ENCODE measurements around the gene PTX4. TPM values are rescaled to one million over a fixed set of nuclear protein-coding genes. Genes with fewer than 3 reads are reported as not detected.

The PTX4 gene
- total RNA-seq, 1 donor from 2014 or later = not detected

DNA sequence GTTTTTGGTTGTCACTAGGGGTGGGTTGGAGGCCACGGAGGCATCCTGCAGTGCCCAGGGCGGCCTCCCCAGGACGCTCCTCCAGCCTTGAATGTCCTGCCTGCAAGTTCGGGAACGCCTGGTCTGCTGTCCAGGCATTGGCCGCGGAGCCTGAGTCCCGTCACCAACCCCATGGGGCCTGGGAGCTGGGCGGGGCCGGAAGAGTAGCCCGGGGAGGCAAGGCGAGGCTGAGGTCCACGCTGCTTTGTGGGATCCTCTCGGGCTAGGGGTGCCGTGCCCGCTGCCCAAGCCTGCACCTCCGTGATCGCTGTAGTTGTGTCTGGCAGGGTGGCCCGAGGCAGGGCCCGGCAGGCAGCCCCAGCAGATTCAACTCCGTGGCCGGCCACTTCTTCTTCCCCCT, 17.2 kb upstream of the PTX4 start:
- peaks cover 27% of the 10 kb centered on the region for H3K36me3 ChIP-seq
- H3K27me3 ChIP-seq = no peaks in the 10 kb centered on the region
- DNase-seq (peak; percentile 56), ATAC-seq (no peak)
- TF ChIP-seq, protein P1, sequence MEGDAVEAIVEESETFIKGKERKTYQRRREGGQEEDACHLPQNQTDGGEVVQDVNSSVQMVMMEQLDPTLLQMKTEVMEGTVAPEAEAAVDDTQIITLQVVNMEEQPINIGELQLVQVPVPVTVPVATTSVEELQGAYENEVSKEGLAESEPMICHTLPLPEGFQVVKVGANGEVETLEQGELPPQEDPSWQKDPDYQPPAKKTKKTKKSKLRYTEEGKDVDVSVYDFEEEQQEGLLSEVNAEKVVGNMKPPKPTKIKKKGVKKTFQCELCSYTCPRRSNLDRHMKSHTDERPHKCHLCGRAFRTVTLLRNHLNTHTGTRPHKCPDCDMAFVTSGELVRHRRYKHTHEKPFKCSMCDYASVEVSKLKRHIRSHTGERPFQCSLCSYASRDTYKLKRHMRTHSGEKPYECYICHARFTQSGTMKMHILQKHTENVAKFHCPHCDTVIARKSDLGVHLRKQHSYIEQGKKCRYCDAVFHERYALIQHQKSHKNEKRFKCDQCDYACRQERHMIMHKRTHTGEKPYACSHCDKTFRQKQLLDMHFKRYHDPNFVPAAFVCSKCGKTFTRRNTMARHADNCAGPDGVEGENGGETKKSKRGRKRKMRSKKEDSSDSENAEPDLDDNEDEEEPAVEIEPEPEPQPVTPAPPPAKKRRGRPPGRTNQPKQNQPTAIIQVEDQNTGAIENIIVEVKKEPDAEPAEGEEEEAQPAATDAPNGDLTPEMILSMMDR (IDR thresholded peaks at IDR 0.05) = no peak
- H3K9me3 ChIP-seq = no peaks in the 10 kb centered on the region
- no peak overlapping the region for H3K27ac ChIP-seq
- no peak overlapping the region for H3K4me3 ChIP-seq
- peaks cover 4% of the 10 kb centered on the region for H3K4me1 ChIP-seq
- intact Hi-C loops (cut with DNase I) = no loop called here

DNA sequence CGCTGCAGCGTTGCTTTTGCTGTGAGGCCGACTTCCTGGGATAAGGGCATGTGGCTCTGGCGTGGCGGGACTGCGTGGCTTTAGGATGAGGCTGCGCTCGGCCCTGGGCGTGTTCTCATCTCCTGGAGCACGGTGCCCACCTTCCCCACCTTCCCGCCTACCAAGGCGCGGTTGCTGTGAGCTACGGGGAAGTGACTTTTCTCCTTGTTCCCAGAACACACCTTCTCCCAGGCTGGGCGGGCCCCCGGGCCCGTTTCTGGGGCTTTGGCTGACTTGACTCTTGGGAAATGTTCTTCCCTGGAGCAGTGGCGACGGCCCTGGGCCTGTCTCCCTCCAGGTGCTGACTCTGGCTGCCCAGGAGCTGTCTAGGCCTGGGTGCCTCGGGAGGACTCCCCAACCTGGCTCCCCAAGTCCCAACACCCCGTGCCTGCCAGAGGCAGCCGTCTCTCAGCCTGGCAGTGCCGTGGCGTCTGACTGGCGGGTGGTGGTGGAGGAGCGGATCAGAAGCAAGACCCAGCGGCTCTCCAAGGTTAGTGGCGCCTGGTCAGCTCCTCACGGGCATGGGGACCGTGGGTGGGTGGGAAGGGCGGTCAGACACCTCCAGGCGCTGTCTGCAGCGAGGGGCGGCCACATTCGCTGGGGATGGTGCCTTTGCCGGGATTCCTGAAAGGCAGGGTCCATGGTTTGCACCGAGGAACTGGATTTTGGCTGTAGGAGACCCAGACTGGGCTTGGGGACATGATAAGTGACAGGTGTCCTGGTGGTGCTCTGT, 16.5 kb upstream of the PTX4 start:
- Histone ChIP-seq H3K9me3 (no peaks in the 10 kb centered on the region), H3K27me3 (no peaks in the 10 kb centered on the region), H3K4me1 (peaks cover under 1% of the 10 kb centered on the region), H3K4me3 (no peak overlapping the region), H3K36me3 (peaks cover 33% of the 10 kb centered on the region), H3K27ac (no peak overlapping the region)
- no peak for ATAC-seq
- intact Hi-C loops (cut with DNase I) = no loop called here
- TF ChIP-seq, protein P1 (IDR thresholded peaks at IDR 0.05) = no peak
- peak; percentile 59 for DNase-seq

DNA sequence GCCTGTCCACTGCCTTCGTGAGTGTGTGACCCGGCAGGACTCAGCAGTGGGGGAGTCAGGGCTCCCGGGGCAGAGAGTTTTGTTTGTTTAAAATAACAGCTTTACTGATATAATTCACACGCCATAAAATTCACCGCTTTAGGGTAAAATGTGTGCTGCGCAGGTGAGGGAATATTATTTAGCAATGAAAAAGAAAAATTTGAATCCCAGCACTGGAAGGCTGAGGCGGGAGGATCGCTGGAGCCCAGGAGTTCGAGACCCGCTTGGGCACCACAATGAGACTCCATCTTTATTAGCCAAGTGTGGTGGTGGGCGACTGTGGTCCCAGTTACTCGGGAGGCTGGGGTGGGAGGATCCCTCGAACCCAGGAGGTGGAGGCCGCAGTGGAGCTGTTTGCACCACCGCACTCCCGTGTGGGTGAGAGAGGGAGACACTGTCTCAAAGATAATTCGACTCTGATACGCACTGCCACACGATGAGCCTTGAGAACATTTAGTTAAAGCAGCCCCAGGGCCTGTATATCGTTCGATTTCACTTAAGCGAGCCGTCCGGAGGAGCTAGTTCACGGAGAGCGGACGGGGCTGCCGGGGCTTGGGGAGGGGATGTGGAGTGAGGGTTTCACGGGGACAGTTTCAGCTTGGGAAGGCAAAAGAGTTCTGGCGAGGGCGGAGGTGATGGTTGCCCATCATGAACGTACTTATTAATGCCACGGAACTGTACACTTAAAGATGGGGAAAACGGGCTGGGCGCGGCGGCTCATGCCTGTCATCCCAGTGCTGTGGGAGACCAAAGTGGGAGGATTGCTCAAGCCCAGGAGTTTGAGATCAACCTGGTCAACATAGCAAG, 14.6 kb upstream of the PTX4 start:
- Histone ChIP-seq H3K4me1 (no peaks in the 10 kb centered on the region), H3K27me3 (no peaks in the 10 kb centered on the region), H3K27ac (no peak overlapping the region), H3K4me3 (no peak overlapping the region), H3K9me3 (no peaks in the 10 kb centered on the region), H3K36me3 (peaks cover 45% of the 10 kb centered on the region)
- DNase-seq = no peak
- TF ChIP-seq, protein P1 (IDR thresholded peaks at IDR 0.05) = no peak
- intact Hi-C loops (cut with DNase I) = no loop called here
- no peak for ATAC-seq

DNA sequence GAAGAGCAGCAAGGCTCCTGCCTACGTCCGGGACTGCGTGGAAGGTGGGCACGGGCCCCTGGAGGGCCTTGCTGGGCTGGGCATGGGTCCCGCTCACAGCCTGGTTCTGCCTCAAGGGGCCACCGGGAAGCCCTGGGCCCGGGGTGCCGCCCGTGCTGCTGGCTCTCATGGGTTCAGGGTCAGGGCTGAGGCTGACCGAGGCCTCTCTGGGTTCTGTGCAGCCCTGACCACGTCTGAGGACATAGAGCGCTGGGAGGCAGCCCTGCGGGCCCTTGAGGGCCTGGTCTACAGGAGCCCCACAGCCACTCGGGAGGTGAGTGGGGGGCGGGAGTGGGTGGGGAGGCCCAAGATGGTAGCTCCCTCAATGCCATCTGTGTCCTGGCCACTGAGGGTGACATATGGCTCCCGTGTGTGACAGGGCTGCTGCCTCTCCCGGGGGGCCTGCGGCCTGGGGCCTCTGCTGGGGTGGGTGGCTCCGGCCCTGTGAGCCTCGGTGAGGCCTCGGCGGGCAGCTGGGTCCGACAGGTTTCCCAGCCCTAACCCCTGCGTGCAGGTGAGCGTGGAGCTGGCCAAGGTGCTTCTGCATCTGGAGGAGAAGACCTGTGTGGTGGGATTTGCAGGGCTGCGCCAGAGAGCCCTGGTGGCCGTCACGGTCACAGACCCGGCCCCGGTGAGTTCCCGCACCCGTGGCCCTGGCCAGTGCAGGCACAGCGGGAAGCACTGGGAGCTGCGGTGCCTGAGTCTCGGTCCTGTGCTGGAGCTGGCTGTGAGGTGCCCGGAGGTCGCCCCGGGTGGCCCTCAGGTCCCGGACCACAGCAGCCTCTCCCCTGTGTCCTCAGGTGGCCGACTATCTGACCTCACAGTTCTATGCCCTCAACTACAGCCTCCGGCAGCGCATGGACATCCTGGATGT, 13.6 kb upstream of the PTX4 start:
- Histone ChIP-seq H3K4me1 (no peaks in the 10 kb centered on the region), H3K4me3 (no peak overlapping the region), H3K9me3 (no peaks in the 10 kb centered on the region), H3K27ac (no peak overlapping the region), H3K36me3 (peaks cover 45% of the 10 kb centered on the region), H3K27me3 (no peaks in the 10 kb centered on the region)
- TF ChIP-seq, protein P1 (IDR thresholded peaks at IDR 0.05) = no peak
- intact Hi-C loops (cut with DNase I) = no loop called here
- DNase-seq = peak; percentile 60
- ATAC-seq = no peak

DNA sequence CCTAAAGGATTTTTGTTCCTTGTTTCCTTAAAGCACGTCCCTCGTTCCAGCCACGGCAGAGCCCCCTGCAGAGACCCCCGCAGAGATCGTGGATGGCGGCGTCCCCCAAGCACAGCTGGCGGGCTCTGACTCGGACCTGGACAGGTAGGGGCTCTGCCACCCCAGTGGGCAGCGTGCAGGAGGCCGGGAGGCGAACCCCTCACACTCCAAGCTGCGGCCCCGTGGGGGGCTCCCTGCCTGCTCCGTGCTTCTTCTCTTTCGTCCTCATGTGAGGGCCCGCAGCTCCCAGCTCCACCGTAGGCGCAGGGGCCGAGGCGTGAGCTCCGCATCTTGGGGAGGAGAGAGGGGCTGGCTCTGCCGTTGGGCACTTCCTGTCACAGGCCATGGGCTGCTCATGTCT, 12.9 kb upstream of the PTX4 start:
- TF ChIP-seq, protein P1 (IDR thresholded peaks at IDR 0.05) = no peak

More for the DNA sequence above, 12.9 kb upstream of the PTX4 start:
- peaks cover 45% of the 10 kb centered on the region for H3K36me3 ChIP-seq
- intact Hi-C loops (cut with DNase I) = no loop called here
- H3K27ac ChIP-seq = no peak overlapping the region
- no peak overlapping the region for H3K4me3 ChIP-seq
- ATAC-seq = no peak
- no peaks in the 10 kb centered on the region for H3K27me3 ChIP-seq
- H3K9me3 ChIP-seq = no peaks in the 10 kb centered on the region
- DNase-seq = no peak
- no peaks in the 10 kb centered on the region for H3K4me1 ChIP-seq
